Activated T-helper 9 cell treated with anti-CD3 and anti-CD28 coated beads, Interleukin-2, amount 50 U/mL, for 16 hours (primary cell): ENCODE measurements around the gene C9orf78.

Experiments
- DNase-seq: peaks from one replicate; pipeline ENCODE4 v3.0.0-alpha.2; 2020; ENCODE audit warnings: low read depth

C9orf78 gene

GRCh38 chr9:129867136-129868022 is 32.3 kb upstream of the C9orf78 start:
- DNase-seq = no peak

- DNase-seq = no peak
Measured at GRCh38 chr9:129866394-129867135, 31.5 kb upstream of the C9orf78 start.

DNA sequence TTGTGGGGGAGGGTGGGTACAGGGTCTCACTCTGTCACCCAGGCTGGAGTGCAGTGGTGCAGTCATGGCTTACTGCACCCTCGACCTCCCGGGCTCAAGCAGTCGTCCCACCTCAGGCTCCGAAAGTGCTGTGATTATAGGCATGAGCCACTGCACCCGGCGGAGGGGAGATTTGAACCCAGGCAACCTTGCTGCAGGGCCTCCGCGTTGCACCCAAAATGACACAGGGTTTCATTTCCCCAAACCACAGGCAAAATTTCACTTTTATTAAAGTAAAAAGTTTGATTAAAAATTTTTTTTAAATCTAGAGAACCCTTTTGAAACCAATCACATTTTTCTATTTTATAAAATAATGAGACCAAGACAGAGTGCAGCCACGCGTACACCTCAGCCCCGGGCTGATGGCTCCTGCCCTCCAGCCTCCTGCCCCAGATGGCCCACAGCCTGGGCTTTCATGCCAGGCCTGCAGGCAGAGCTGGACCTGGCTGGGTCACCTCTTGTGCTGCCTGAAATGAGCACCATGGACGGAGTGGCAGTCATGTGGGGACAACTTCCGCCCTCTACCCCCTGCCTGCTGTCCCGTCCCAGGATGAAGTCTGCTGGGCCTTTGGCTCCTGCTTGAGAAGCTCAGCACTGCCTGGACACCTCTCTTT is 30.7 kb upstream of the C9orf78 start:
- DNase-seq = no peak

GRCh38 chr9:129864991-129865647 is 30.0 kb upstream of the C9orf78 start:
- DNase-seq = no peak

GRCh38 chr9:129863059-129863690 is 28.1 kb upstream of the C9orf78 start:
- DNase-seq = no peak

GRCh38 chr9:129861447-129861827 is 26.4 kb upstream of the C9orf78 start:
- no peak for DNase-seq

DNA sequence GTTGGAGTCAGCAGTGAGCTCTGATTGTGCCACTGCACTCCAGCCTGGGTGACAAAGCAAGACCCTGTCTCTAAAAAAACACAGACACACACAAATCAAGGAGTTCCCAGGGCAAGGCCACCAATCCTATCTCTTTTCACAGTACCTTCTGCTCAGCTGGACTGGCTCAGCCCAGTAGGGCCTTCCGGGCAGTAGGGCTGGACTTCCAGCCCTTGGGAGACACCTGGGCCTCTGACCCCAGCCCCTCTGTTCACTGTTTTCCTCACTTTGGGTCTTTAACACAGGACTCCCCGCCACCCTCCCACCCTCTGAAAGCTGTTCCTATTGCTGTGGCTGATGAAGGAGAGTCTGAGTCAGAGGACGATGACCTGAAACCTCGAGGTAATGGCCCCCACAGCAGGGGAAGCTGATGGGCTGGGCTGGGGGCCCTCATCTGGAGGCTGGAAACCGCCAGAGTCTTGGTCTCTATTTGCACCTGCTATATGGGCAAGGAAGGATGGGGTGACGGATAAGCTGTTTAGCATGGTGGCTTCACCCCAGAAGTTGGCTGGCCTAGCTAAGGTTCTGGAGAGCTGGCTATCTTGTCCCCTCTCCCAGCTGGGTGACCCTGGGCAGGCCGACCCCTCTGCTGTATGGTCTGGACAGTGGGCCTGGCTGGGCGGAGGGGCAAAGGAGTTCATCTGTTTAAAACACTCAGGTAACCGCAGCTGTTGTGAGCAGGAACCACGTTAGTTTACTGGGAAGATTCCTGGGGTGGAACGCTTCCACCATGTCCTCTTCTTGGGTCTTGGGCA is 25.8 kb upstream of the C9orf78 start:
- no peak for DNase-seq

- DNase-seq = no peak
Measured at GRCh38 chr9:129858167-129858962, 23.3 kb upstream of the C9orf78 start.

- DNase-seq = no peak
Measured at GRCh38 chr9:129857207-129857606, 22.1 kb upstream of the C9orf78 start.

DNA sequence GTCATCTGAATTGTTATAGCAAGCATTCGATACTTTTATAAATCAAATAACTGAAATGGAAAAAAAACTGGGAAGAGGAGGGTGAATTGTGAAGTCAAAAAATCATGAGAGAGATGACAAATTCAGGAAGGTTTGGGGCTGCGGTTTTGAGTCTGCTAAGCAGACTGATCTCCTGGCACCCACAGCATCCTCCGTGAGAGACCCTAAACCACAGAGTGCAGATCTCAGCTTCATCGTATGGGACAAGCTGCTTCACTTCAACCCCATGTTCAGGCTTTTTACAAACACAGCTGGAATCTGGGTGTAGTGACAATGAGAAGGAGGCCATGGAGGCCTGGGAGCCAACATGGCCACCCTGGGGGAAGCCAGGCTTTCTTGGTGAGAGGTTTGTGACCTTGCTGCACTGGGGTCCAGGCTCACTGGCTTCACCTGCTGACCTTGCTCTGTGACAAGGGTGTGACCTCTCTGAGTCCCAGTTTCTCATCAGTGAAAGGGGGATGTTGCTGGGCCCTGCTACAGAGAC is 19.6 kb upstream of the C9orf78 start:
- DNase-seq = no peak

GRCh38 chr9:129853614-129854013 is 18.5 kb upstream of the C9orf78 start:
- DNase-seq = no peak

GRCh38 chr9:129852579-129852978 is 17.5 kb upstream of the C9orf78 start:
- DNase-seq = no peak

DNA sequence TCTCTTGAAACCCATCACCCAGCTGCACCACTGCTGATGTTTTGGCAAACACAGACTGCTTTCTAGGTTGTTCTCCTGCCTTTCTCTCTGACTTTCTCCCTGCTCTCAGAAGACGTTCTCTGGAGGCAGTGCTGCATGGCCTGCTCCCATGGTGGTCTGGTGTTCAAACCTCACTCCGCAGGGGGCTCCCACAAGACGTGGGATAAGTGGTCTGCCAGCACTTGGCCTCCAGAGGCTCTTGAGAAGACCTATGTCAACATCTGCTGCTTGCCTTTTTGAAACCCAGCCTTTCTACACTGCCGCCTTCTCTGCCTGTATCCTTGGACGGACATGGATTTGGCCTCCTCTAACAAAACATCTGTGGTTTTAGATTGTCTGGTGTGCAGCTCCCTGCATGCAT is 16.7 kb upstream of the C9orf78 start:
- DNase-seq = no peak

- DNase-seq = no peak
Measured at GRCh38 chr9:129850821-129851550, 15.9 kb upstream of the C9orf78 start.

DNA sequence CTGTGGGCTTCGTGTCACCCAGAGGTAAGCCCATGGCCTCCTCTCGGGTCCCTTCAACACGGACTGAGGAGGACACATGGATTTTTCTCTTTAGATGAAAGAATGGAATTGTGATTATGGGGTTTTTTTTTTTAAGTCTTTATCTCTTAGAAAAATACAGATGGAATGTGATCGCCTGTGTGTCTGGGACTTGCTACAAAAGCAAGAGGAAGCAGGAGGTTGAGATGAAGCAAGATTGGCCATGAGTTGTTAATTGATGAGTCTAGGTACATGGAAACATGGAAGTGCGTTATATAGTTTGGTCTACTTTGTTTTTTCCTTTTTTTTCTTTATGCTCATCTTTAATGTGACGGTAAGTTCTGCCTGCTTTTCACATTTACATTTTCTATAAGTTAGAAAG is 14.8 kb upstream of the C9orf78 start:
- DNase-seq = no peak

DNA sequence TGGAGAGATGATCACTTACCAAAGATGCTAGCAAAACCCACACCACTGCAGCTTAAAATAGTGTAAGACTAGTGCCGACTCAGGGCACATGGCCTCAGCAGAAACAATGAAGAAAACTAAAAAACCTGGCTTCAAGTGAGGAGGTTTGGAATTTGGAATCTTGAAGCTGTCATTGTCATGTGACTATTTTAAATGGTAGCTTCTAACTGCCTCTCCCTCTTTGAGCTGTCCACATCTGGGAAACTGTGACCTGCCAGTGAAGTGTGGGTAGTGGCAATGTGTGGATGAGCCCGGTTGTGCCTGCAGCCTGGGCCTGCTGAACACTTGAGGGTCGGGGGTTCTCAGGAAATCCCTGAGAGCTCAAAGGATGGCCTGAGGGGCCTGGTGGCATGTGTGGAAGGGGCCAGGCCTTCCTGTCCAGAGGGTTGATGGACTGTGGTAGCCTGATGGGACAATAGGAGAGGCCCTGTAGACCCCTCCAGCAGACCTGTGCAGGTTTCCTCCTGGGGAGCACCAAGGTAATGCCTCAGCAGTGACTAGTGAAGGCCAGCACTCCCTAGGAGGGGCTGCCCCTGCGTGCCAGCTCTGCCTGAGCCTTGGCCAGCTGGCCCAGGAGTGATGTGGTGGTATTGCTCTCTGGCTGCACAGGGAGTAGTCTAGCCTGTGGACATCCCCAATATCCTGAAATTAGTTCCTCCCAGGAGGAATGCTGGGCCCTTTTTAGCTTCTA is 13.8 kb upstream of the C9orf78 start:
- DNase-seq = no peak

- DNase-seq = no peak
Measured at GRCh38 chr9:129845373-129845772, 10.3 kb upstream of the C9orf78 start.

DNA sequence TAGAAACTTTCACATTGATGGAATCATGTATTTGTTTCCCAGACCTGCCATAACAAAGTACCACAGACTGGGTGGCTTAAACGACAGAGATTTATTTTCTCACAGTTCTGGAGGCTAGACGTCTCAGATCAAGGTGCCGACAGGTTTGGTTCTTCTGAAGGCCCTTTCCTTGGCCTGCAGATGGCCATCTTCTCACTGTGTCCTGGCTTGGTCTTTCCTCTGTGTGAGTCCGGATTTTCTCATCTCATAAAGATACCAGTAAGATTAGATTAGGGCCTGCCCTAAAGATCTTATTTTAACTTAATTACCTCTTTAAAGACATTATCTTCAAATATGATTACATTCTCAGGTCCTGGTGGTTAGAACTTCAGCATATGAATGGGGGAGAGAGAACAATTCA is 6.0 kb upstream of the C9orf78 start:
- no peak for DNase-seq

- DNase-seq = no peak
Measured at GRCh38 chr9:129840034-129840433, 5.0 kb upstream of the C9orf78 start.
